CD8-positive, alpha-beta memory T cell (primary cell): ENCODE results near the gene BICD2. TPM values are rescaled to one million over a fixed set of nuclear protein-coding genes. Genes with fewer than 3 reads are reported as not detected.

Experiments
- CTCF ChIA-PET: fragments of 350-600 bp; sonication (Branson Sonifier 250); formaldehyde crosslinking; loops from one replicate; lab custom pipeline; 2021; ENCODE audit warnings: antibody characterized with exemption; lab: Charles Lee
- POLR2A ChIA-PET: fragments of 350-600 bp; sonication (Branson Sonifier 250); formaldehyde crosslinking; loops from one replicate; lab custom pipeline; 2021; ENCODE audit warnings: antibody characterized with exemption; lab: Charles Lee
- DNase-seq, 5 donors: peaks; one replicate each; pipeline versions ENCODE4 v3.0.0 to v3.0.0-alpha.2; 2020 to 2022; ENCODE audit warnings: mixed read lengths in 1 of 5
- H3K27ac ChIP-seq: one replicate; pipeline ENCODE4 v1.7.0; 2013; ENCODE audit warnings: low read depth, mild to moderate bottlenecking, low read length, moderate library complexity
- H3K27me3 ChIP-seq: 2 replicates; pipeline ENCODE4 v1.7.0; 2013; ENCODE audit warnings: low read length, mild to moderate bottlenecking; ENCODE audit not compliant: insufficient read depth, poor library complexity, severe bottlenecking
- H3K36me3 ChIP-seq: 2 replicates; pipeline ENCODE4 v1.7.0; 2013; ENCODE audit warnings: mild to moderate bottlenecking, low read length, moderate library complexity; ENCODE audit not compliant: insufficient read depth
- H3K4me1 ChIP-seq: 2 replicates; pipeline ENCODE4 v1.7.0; 2013; ENCODE audit warnings: mild to moderate bottlenecking, low read length, moderate library complexity; ENCODE audit not compliant: insufficient read depth
- H3K4me3 ChIP-seq: 2 replicates; pipeline ENCODE4 v1.7.0; 2013; ENCODE audit warnings: mild to moderate bottlenecking, low read length
- H3K9me3 ChIP-seq: 2 replicates; pipeline ENCODE4 v1.7.0; 2013; ENCODE audit warnings: mild to moderate bottlenecking, low read length
- H3K27ac Mint-ChIP-seq, 8 donors: one replicate each; pipeline ENCODE4 v1.8.0; 2020 to 2021; ENCODE audit warnings: mixed read lengths in 8 of 8, mild to moderate bottlenecking in 6 of 8, inconsistent platforms in 3 of 8, moderate library complexity in 3 of 8
- H3K27me3 Mint-ChIP-seq, 2 donors: one replicate each; pipeline ENCODE4 v1.8.0; 2020 to 2021; ENCODE audit warnings: mixed read lengths in 2 of 2, mild to moderate bottlenecking in 1 of 2, moderate library complexity in 1 of 2
- H3K36me3 Mint-ChIP-seq, 3 donors: one replicate each; pipeline ENCODE4 v1.8.0; 2020 to 2021; ENCODE audit warnings: mixed read lengths in 3 of 3, inconsistent platforms in 1 of 3, mild to moderate bottlenecking in 1 of 3
- H3K4me1 Mint-ChIP-seq, 3 donors: one replicate each; pipeline ENCODE4 v1.8.0; 2020 to 2021; ENCODE audit warnings: mixed read lengths in 3 of 3, inconsistent platforms in 1 of 3, mild to moderate bottlenecking in 1 of 3
- H3K4me3 Mint-ChIP-seq, 7 donors: one replicate each; pipeline ENCODE4 v1.8.0; 2020 to 2021; ENCODE audit warnings: mixed read lengths in 7 of 7, mild to moderate bottlenecking in 6 of 7, moderate library complexity in 4 of 7, inconsistent platforms in 2 of 7
- H3K9me3 Mint-ChIP-seq, 5 donors: one replicate each; pipeline ENCODE4 v1.8.0; 2020 to 2022; ENCODE audit warnings: mixed read lengths in 5 of 5, mild to moderate bottlenecking in 3 of 5, moderate library complexity in 2 of 5, inconsistent platforms in 1 of 5
- polyA plus RNA-seq: library from polyadenylated mRNA; unstranded; fragments of 300-500 nt; fragmentation: Illumina TruSeq; gene quantifications from one replicate; pipeline ENCODE4 v1.2.3, GENCODE V29; 2021
- total RNA-seq, 2 experiments: library from RNA; stranded (reverse); gene quantifications; one replicate each; pipeline ENCODE4 v1.2.3, GENCODE V29; 2021

BICD2 gene
- total and polyA plus RNA-seq, 3 experiments from 2014 or later: 18.6 to 27.1 (median 26.7) TPM

DNA sequence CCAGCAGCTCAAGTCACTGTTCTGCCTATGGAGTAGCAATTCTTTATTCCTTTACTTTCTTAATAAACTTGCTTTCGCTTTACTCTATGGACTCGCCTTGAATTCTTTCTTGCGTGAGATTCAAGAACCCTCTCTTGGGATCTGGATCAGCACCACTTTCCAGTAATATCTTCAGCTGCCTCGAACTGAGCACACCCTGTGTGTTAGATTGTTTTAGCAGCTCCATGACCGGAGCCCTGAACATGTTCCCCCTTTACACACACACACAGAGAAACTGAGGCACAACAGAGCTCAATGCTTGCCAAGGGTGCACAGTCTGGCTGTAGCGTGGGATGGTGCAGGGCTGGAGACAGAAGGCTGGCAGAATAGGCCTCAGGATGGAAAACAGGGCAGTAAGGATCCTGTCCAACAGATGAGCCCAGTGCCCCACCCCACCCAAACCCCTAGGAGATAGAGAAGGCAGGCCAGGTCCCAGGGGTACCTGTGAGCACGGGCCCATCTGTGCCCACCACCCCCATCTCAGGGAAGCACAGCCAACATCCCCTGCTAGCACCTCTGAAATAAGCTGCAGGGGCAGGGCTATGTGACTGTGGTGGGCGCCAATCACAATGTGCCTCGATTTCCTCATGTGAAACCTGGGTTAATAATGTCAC lies 27.9 kb downstream of the BICD2 start:
- peak overlapping the region in 1 of 8 donors; percentile 51 for H3K27ac Mint-ChIP-seq
- DNase-seq: no peak
- peaks cover 0 to 4% (median 0%) of the 10 kb centered on the region in 3 donors for H3K36me3 Mint-ChIP-seq
- no peaks in the 10 kb centered on the region for H3K27me3 ChIP-seq
- H3K4me3 Mint-ChIP-seq: no peak overlapping the region
- CTCF ChIA-PET: no interaction called here
- H3K4me3 ChIP-seq: no peak overlapping the region
- POLR2A ChIA-PET: interaction anchor here (0.6 kb wide), 1 partner anchor 45 kb away, joined by 3 read pairs; no protein-coding TSS in a partner anchor
- no peaks in the 10 kb centered on the region for H3K36me3 ChIP-seq
- H3K4me1 Mint-ChIP-seq: peaks cover 67 to 85% (median 79%) of the 10 kb centered on the region in 3 donors
- peaks cover 41% of the 10 kb centered on the region for H3K4me1 ChIP-seq
- H3K9me3 ChIP-seq: no peaks in the 10 kb centered on the region
- H3K27ac ChIP-seq: no peak overlapping the region
- no peaks in the 10 kb centered on the region for H3K27me3 Mint-ChIP-seq
- H3K9me3 Mint-ChIP-seq: no peaks in the 10 kb centered on the region

GRCh38 chr9:92735636-92736562 lies 28.7 kb downstream of the BICD2 start:
- no peak overlapping the region for H3K4me3 ChIP-seq
- ChIA-PET POLR2A (no interaction called here), CTCF (no interaction called here)
- Mint-ChIP-seq H3K36me3 (peaks cover 0 to 6% (median 0%) of the 10 kb centered on the region in 3 donors), H3K27ac (peak overlapping the region in 4 of 8 donors; percentile 36 to 62 (median 38)), H3K9me3 (no peaks in the 10 kb centered on the region), H3K4me3 (no peak overlapping the region), H3K27me3 (no peaks in the 10 kb centered on the region), H3K4me1 (peaks cover 64 to 84% (median 72%) of the 10 kb centered on the region in 3 donors)
- H3K27me3 ChIP-seq: no peaks in the 10 kb centered on the region
- no peaks in the 10 kb centered on the region for H3K9me3 ChIP-seq
- H3K27ac ChIP-seq: no peak overlapping the region
- peaks cover 33% of the 10 kb centered on the region for H3K4me1 ChIP-seq
- H3K36me3 ChIP-seq: no peaks in the 10 kb centered on the region
- DNase-seq: peak in 1 of 5 donors; percentile 23

- Histone ChIP-seq H3K27ac (no peak overlapping the region), H3K9me3 (no peaks in the 10 kb centered on the region), H3K27me3 (no peaks in the 10 kb centered on the region), H3K4me3 (no peak overlapping the region), H3K4me1 (peaks cover 28% of the 10 kb centered on the region), H3K36me3 (no peaks in the 10 kb centered on the region)
- peaks cover 59 to 82% (median 71%) of the 10 kb centered on the region in 3 donors for H3K4me1 Mint-ChIP-seq
- no peak for DNase-seq
- POLR2A ChIA-PET: no interaction called here
- H3K9me3 Mint-ChIP-seq: no peaks in the 10 kb centered on the region
- H3K36me3 Mint-ChIP-seq: peaks cover 0 to 6% (median 0%) of the 10 kb centered on the region in 3 donors
- peak overlapping the region in 4 of 8 donors; percentile 33 to 77 (median 51) for H3K27ac Mint-ChIP-seq
- no peaks in the 10 kb centered on the region for H3K27me3 Mint-ChIP-seq
- CTCF ChIA-PET: interaction anchor here (1.0 kb wide), 1 partner anchor 17 kb away, joined by 3 read pairs; no protein-coding TSS in a partner anchor
- H3K4me3 Mint-ChIP-seq: no peak overlapping the region
Observed at GRCh38 chr9:92734931-92735635, 29.6 kb downstream of the BICD2 start.

DNA sequence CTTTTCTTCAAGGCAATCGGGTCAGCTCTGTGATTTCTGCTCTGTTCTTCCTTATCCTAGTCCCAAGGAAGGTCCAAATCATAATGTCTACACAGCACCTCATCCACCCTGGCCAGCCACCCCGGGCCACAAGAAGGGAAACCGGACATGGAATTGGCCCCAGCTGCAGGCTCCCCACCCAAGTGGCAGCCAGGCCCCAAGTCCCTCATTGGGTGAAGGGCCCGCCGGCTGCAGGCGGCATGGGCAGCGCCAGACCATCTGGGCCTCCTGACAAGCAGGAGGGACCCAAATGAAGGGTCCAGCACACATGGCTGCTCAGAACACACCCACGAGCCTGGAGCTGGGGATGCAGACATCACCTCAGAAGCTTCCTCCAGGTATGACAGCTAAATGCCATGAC lies 33.7 kb downstream of the BICD2 start:
- H3K36me3 Mint-ChIP-seq: peaks cover 0 to 41% (median 0%) of the 10 kb centered on the region in 3 donors
- H3K27ac ChIP-seq: no peak overlapping the region
- DNase-seq: peak in 1 of 5 donors; percentile 12
- no peaks in the 10 kb centered on the region for H3K27me3 ChIP-seq
- CTCF ChIA-PET: no interaction called here
- H3K27ac Mint-ChIP-seq: peak overlapping the region in 4 of 8 donors; percentile 10 to 81 (median 62)
- no peaks in the 10 kb centered on the region for H3K9me3 Mint-ChIP-seq
- H3K36me3 ChIP-seq: peaks cover 6% of the 10 kb centered on the region
- H3K4me1 Mint-ChIP-seq: peaks cover 25 to 47% (median 37%) of the 10 kb centered on the region in 3 donors
- H3K27me3 Mint-ChIP-seq: no peaks in the 10 kb centered on the region
- H3K4me3 Mint-ChIP-seq: no peak overlapping the region
- no peak overlapping the region for H3K4me3 ChIP-seq
- H3K9me3 ChIP-seq: no peaks in the 10 kb centered on the region
- H3K4me1 ChIP-seq: no peaks in the 10 kb centered on the region
- POLR2A ChIA-PET: no interaction called here

- Histone ChIP-seq H3K36me3 (peaks cover 6% of the 10 kb centered on the region), H3K4me1 (no peaks in the 10 kb centered on the region), H3K27me3 (no peaks in the 10 kb centered on the region), H3K27ac (no peak overlapping the region), H3K4me3 (no peak overlapping the region), H3K9me3 (no peaks in the 10 kb centered on the region)
- ChIA-PET POLR2A (no interaction called here), CTCF (interaction anchor here (1.1 kb wide), 1 partner anchor 61 kb away, joined by 6 read pairs; no protein-coding TSS in a partner anchor)
- Mint-ChIP-seq H3K4me3 (no peak overlapping the region), H3K4me1 (peaks cover 20 to 42% (median 27%) of the 10 kb centered on the region in 3 donors), H3K27ac (peak overlapping the region in 3 of 8 donors; percentile 29 to 44 (median 29)), H3K27me3 (no peaks in the 10 kb centered on the region), H3K9me3 (no peaks in the 10 kb centered on the region), H3K36me3 (peaks cover 0 to 49% (median 0%) of the 10 kb centered on the region in 3 donors)
- DNase-seq: peak in 1 of 5 donors; percentile 8
Observed at GRCh38 chr9:92729735-92730155, 34.9 kb downstream of the BICD2 start.

DNA sequence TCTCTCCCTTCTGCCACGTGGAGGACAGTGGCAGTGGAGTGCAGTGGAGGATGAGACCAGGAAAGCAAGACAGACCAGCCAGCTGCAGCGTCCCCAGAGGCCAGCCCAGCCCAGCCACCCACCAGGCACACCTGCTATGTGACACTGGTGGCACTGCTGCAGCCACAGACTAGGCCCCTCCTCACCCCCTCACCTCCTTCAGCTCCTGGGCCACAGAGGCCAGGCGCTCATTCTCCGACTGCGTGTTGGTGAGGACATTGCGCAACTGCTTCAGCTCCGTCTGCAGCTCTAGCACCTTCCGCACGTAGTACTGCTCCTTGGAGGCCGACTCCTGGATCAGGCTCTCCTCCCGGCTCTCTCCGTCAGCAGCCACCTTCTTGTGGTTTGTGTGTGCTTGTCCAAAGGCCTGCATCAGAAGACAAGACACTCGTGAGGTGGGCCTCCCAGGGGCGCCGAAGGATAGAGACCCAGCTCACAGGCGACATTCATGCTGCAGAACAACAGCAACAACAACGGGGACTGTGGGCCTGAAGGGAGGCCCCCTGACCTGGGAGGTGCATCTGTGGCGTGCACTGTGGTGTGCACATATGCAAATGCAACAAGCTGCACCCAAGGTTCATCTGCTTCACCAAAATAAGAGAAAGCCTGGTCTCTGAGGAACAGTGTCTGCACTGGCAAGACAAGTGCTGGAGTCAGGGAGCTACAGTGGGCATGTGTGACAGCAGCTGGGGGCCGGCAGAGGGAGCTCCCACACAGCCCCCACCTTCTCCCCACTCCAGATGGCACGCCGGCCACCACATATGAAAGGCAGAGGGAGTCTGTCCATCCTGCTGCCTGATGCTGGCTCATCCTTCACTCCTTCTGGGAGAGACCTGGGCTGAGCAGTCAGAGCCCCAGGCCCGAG lies 35.5 kb downstream of the BICD2 start:
- no peaks in the 10 kb centered on the region for H3K9me3 ChIP-seq
- peaks cover 24 to 42% (median 31%) of the 10 kb centered on the region in 3 donors for H3K4me1 Mint-ChIP-seq
- H3K27me3 Mint-ChIP-seq: no peaks in the 10 kb centered on the region
- H3K4me3 ChIP-seq: no peak overlapping the region
- no peak overlapping the region for H3K27ac ChIP-seq
- peak in 1 of 5 donors; percentile 35 for DNase-seq
- H3K27me3 ChIP-seq: no peaks in the 10 kb centered on the region
- CTCF ChIA-PET: interaction anchor here (1.1 kb wide), 1 partner anchor 61 kb away, joined by 6 read pairs; no protein-coding TSS in a partner anchor
- H3K36me3 ChIP-seq: peaks cover 6% of the 10 kb centered on the region
- no peaks in the 10 kb centered on the region for H3K9me3 Mint-ChIP-seq
- no peaks in the 10 kb centered on the region for H3K4me1 ChIP-seq
- no peak overlapping the region for H3K4me3 Mint-ChIP-seq
- H3K36me3 Mint-ChIP-seq: peaks cover 0 to 52% (median 0%) of the 10 kb centered on the region in 3 donors
- POLR2A ChIA-PET: no interaction called here
- peak overlapping the region in 3 of 8 donors; percentile 11 to 29 (median 29) for H3K27ac Mint-ChIP-seq
